HG02798 (cell line): Measurements from ENCODE around the gene KIAA0408.
"Not testable (repeated sequence)": the region's sequence is repeated elsewhere in the genome, so short reads cannot be mapped to it uniquely, and the experiment has no call there.

Experiments used
- ATAC-seq: cut with Tn5 transposase; IDR thresholded peaks from one replicate; pipeline ENCODE4 v1.9.1; 2021; ENCODE audit warnings: mild to moderate bottlenecking; ENCODE audit not compliant: unreplicated experiment, poor library complexity

The KIAA0408 gene

GRCh38 chr6:127420556-127420955 lies 38.6 kb downstream of the KIAA0408 start:
- ATAC-seq, result peak; percentile 100

GRCh38 chr6:127415096-127415495 lies 44.1 kb downstream of the KIAA0408 start:
- ATAC-seq, result no peak

GRCh38 chr6:127413123-127413522 lies 46.1 kb downstream of the KIAA0408 start:
- not testable (repeated sequence) for ATAC-seq

- not testable (repeated sequence) for ATAC-seq
These were observed 47.2 kb downstream of the KIAA0408 start for GRCh38 chr6:127412016-127412415.
